Osteocyte (in vitro differentiated cells): ENCODE data around the gene MOB3B. TPM values are rescaled to one million over a fixed set of nuclear protein-coding genes. Genes with fewer than 3 reads are reported as not detected.

Experiments
- DNase-seq: peaks from one replicate; pipeline ENCODE4 v3.0.0; 2021; ENCODE audit warnings: mixed read lengths; ENCODE audit not compliant: unreplicated experiment; ENCODE audit errors: extremely low spot score
- H3K27ac Mint-ChIP-seq: one replicate; pipeline ENCODE4 v1.8.0; 2021; ENCODE audit warnings: mild to moderate bottlenecking, mixed read lengths; ENCODE audit not compliant: unreplicated experiment
- H3K27me3 Mint-ChIP-seq: one replicate; pipeline ENCODE4 v1.8.0; 2021; ENCODE audit warnings: mixed read lengths; ENCODE audit not compliant: unreplicated experiment
- H3K36me3 Mint-ChIP-seq: one replicate; pipeline ENCODE4 v1.8.0; 2021; ENCODE audit warnings: mixed read lengths; ENCODE audit not compliant: unreplicated experiment
- H3K4me1 Mint-ChIP-seq: one replicate; pipeline ENCODE4 v1.8.0; 2021; ENCODE audit warnings: mixed read lengths; ENCODE audit not compliant: unreplicated experiment
- H3K4me3 Mint-ChIP-seq: one replicate; pipeline ENCODE4 v1.8.0; 2021; ENCODE audit warnings: mild to moderate bottlenecking, moderate library complexity, mixed read lengths; ENCODE audit not compliant: unreplicated experiment
- H3K9me3 Mint-ChIP-seq: one replicate; pipeline ENCODE4 v1.8.0; 2021; ENCODE audit warnings: mixed read lengths; ENCODE audit not compliant: unreplicated experiment
- CTCF ChIP-seq: fragments of 200-600 bp; sonication (generic); IDR thresholded peaks from 2 replicates; pipeline ENCODE4 v1.5.0; 2021; ENCODE audit warnings: antibody characterized with exemption, mild to moderate bottlenecking, moderate library complexity
- total RNA-seq: library from RNA; stranded (reverse); gene quantifications from 2 replicates; pipeline ENCODE4 v1.2.1, GENCODE V29; 2021

The MOB3B gene
- total RNA-seq, 1 donor from 2014 or later, result 7.6 TPM

- H3K27ac Mint-ChIP-seq, result no peak overlapping the region
- no peaks in the 10 kb centered on the region for H3K36me3 Mint-ChIP-seq
These were observed 102.9 kb downstream of the MOB3B start for GRCh38 chr9:27426511-27427271.

DNA sequence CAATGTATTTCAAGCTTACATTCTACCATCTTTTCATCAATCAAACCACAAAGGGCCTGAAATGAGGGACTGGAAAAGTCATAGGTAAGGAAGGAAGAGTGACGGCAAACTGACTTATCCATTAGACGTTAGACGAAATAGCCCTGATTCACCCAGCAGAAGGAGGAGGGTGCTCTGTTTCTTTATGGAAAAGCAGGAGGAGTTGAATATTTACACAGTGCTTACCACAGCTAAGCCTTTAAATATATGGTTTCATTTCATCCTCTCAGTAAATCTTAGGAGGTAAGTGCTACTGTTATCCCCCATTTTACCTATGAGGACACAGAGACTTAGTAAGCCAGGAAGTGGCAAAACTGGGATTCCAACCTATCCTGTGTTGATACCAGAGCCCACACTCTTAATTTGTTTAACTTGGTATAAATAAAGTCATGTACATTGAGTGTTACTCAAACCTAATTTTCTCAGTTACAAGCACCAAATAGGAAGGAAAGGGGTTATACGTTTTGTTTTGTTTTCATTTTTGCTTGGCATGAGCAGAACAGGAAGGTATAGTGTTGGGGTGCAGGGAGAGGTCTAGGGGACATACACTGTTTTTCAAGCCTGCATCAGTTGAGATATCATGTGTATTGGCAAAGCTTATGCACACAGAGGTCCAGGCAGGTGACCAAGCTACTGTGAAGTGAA lies 103.6 kb downstream of the MOB3B start:
- H3K9me3 Mint-ChIP-seq, result no peaks in the 10 kb centered on the region
- no peak overlapping the region for H3K27ac Mint-ChIP-seq
- TF ChIP-seq CTCF, result no peak
- DNase-seq, result no peak
- no peaks in the 10 kb centered on the region for H3K36me3 Mint-ChIP-seq
- peaks cover 10% of the 10 kb centered on the region for H3K27me3 Mint-ChIP-seq
- H3K4me1 Mint-ChIP-seq, result peaks cover 6% of the 10 kb centered on the region
- no peak overlapping the region for H3K4me3 Mint-ChIP-seq

More at GRCh38 chr9:27426511-27427271, 102.9 kb downstream of the MOB3B start:
- Mint-ChIP-seq H3K27me3 (peaks cover 10% of the 10 kb centered on the region), H3K4me3 (no peak overlapping the region), H3K9me3 (no peaks in the 10 kb centered on the region), H3K4me1 (peaks cover 13% of the 10 kb centered on the region)
- TF ChIP-seq CTCF, result no peak
- DNase-seq, result no peak

DNA sequence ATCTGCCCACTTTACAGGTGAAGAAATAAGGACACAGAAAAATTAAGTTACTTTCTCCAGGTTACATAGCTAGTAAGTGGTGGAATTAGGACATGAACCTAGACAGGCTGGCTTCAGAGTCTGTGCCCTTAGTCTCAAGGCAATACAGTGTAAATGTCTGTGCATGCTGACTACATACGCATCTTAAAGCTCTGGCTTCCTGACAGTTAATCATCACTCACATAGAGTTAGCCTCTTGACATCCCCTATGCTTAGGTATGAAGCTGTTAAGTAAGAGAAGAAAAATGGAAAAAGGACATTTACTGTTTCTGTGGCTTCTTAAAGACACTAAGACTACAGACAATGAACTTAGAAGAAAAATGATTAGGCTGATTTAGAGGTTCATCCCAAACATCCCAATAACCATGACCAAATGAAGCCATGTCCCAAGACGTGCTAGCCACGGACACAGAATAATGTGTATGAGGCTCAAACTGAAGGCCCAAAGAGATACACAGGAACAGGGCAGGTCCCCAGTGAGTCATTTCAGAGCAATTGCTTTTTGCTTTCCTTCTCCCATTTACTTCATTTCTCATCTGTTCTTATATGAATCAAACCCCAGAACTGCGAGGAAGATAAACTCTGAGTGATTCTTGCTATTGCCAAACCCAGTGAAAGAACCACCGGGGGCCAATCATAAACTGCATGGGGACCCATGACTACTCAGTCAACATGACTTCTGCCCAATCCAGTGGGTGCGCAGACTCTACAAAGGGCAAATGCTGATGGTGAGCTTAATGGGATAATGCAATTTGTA lies 105.5 kb downstream of the MOB3B start:
- H3K27ac Mint-ChIP-seq, result no peak overlapping the region
- peaks cover 7% of the 10 kb centered on the region for H3K27me3 Mint-ChIP-seq
- peaks cover 8% of the 10 kb centered on the region for H3K9me3 Mint-ChIP-seq
- no peak overlapping the region for H3K4me3 Mint-ChIP-seq
- peaks cover 2% of the 10 kb centered on the region for H3K36me3 Mint-ChIP-seq
- no peak for TF ChIP-seq CTCF
- no peak for DNase-seq
- H3K4me1 Mint-ChIP-seq, result no peaks in the 10 kb centered on the region

DNA sequence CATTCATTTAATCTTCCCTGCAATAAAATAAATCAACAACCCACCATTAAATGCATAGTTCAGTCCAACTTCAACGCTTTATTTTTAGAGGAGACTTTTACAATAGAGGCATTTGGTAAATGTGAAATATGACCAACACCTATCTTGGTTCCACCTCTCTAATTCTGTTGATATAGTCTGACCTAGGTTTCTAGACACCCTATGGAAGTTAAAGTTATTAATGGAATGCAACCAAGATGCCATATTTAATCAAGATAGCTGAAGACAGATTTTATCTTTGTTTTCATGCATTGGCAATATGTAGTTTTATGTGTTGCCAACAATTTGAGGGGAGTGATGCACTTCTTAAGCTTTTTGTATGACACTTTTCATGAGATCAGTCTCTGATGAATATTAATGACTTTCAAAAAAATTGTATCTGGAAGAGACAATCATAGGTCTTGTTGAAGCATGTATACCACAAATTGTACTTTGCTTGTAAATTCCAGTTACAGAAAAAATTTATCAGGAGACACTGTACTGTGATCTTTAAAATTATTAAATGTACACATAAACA lies 107.3 kb downstream of the MOB3B start:
- H3K27ac Mint-ChIP-seq, result no peak overlapping the region
- H3K4me3 Mint-ChIP-seq, result no peak overlapping the region
- DNase-seq, result no peak
- peaks cover 9% of the 10 kb centered on the region for H3K27me3 Mint-ChIP-seq
- no peak for TF ChIP-seq CTCF
- peaks cover 15% of the 10 kb centered on the region for H3K9me3 Mint-ChIP-seq
- H3K36me3 Mint-ChIP-seq, result peaks cover 2% of the 10 kb centered on the region
- H3K4me1 Mint-ChIP-seq, result peaks cover 1% of the 10 kb centered on the region
